UCSD-AML1 (cell line): Measurements from ENCODE around the gene NKG7.

ENCODE experiments used
- DNase-seq: peaks from one replicate; lab custom pipeline; 2025; ENCODE audit not compliant: unreplicated experiment; lab: John Stamatoyannopoulos, UW

NKG7 gene

GRCh38 chr19:51338563-51339312 is 33.7 kb downstream of the NKG7 start:
- peak; percentile 89 for DNase-seq

GRCh38 chr19:51337861-51338562 is 34.4 kb downstream of the NKG7 start:
- DNase-seq: no peak

GRCh38 chr19:51337141-51337860 is 35.2 kb downstream of the NKG7 start:
- DNase-seq: no peak

DNA sequence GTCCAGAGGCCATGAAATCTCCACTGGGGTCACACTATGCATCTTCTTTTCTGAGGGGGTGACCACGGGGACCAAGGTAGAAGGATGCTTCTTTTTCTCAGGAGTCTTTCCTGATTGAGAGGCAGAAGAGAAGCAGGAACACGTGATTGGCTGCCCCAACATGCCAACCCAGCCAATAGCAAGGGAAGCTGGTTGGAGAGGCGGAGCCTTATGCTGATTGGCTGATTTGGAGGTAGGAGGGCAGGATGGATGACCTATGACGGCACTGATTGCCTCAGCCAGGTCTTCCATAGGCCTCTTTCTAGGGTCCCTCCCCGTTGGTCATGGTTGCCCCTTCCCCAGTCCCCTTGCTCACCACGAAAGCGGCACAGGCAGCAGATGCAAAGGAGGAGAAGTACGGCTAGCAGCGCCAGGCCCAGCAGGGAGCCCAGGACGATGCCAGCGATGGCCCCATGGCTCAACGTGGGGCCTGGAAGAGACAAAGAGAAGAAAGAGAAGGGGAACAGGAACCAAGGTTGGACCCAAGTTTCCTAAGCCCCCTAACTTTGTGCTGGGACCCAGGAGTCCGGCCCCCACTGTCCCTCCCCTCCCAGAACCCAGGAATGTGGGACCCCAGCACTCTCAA is 38.5 kb downstream of the NKG7 start:
- DNase-seq: no peak

- DNase-seq: no peak
Observed at GRCh38 chr19:51331716-51332115, 40.7 kb downstream of the NKG7 start.

GRCh38 chr19:51331193-51331592 is 41.3 kb downstream of the NKG7 start:
- DNase-seq: no peak

DNA sequence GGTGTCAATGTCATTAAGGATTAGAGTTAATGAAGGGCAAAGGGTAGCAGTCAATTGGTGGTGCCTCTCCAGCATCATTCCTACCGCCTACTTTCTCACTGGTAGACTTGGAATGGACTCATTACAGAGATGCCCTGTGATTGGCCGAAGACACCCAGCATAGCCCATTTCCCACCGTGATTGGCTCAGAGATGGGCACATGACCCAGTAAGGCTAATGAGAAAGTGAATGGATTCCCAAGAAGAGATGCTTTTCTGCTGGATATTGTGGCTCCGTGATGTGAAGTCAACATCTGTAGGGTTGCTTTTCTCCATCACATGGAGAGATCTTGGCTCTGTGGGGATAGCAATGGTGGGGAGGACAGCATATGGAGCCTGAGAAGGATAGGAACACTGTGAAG is 42.1 kb downstream of the NKG7 start:
- DNase-seq: no peak

DNA sequence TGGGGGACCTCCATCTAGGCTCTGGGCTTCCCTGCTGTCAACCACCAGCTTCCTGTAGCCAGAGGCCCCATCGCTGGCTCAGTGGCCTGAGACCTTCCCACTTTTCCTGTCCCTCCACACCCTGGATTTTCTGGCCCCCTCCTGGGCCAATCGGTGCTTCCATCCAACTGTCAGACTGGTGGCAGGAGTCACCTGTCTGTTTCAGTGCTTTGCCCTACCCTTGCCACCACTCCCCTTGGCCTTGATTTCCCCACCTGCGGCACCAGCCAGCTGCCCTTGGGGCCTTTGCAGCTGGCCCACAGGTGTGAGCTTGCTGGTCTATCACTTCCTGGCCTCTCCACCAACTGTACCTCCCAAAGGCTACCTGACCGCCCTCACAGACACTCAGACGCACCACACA is 43.0 kb downstream of the NKG7 start:
- DNase-seq: no peak

DNA sequence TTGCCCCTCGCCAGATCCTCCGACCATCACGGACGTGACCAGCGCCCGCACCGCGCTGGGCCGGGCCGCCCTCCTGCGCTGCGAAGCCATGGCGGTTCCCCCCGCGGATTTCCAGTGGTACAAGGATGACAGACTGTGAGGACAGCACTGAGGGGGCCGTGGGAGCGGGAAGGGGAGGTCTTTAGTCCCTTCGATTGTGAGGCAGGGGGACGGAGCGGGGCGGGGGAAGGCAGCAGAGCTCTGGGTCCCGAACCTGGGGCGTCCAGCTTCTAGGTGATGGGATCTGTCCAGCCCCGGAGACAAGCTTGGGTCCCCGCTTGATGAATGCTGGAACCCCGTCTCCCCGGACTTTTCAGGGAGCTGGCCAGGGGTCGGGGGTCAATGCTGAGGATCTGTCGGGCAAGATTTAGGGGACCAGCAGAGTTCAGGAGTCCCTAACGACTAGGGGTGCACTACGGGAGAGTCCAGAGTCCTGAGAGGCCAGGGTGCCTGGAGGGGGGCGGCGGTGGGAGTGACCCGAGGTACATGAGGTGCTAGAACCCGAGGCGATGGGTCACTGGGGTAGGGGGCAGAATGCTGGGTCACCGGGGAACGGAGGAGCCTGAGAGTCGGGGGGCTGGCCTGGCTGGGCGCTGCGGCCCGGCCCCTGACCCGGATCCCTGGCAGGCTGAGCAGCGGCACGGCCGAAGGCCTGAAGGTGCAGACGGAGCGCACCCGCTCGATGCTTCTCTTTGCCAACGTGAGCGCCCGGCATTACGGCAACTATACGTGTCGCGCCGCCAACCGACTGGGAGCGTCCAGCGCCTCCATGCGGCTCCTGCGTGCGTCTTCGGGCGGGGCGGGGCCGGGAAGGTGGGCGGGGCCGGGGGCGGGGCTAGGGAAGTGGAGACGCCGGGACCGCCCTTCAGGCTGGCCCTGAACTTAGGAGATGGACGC is 45.1 kb downstream of the NKG7 start:
- DNase-seq: peak; percentile 68

- DNase-seq: no peak
Observed at GRCh38 chr19:51326216-51327065, 46.0 kb downstream of the NKG7 start.

GRCh38 chr19:51325161-51325976 is 47.1 kb downstream of the NKG7 start:
- no peak for DNase-seq

DNA sequence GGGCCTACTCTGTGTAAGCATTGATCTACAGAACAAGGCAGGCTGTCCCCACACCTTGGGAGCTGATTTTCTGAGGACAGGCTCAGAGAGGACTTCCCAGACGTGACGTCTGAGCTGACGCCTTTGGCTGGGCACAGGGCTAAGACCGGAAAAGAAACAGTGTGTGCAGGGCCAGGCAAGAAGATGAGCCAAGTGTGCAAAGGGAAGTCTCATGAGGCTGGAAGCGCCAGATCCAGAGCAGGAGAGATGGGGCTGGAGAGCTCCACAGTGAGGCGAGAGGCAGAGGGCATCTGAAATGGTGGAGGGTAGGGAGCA is 48.3 kb downstream of the NKG7 start:
- DNase-seq: no peak

DNA sequence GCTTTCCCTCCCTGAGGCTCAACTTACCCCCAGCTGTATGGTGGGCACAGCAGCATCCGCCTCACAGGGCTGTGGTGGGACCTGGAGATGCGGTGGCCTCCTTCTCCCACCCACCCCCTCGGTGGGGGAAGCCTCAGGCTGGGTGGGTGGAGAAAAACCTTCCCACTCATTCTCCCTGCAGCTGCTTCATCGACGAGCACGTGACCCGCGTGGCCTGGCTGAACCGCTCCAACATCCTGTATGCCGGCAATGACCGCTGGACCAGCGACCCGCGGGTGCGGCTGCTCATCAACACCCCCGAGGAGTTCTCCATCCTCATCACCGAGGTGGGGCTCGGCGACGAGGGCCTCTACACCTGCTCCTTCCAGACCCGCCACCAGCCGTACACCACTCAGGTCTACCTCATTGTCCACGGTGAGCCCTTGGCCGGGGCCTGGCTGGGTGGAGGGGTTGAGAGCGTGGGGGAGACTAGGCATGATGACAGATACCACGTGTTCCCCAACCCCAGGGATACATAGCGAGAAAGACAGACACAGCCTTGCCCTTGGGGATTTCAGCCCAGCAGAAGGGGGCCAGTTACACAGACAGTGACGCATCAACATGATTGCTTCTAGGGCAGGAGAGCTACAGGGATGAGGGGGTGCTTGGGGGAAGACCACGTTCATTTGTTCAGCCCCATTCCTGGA is 48.8 kb downstream of the NKG7 start:
- DNase-seq: no peak

DNA sequence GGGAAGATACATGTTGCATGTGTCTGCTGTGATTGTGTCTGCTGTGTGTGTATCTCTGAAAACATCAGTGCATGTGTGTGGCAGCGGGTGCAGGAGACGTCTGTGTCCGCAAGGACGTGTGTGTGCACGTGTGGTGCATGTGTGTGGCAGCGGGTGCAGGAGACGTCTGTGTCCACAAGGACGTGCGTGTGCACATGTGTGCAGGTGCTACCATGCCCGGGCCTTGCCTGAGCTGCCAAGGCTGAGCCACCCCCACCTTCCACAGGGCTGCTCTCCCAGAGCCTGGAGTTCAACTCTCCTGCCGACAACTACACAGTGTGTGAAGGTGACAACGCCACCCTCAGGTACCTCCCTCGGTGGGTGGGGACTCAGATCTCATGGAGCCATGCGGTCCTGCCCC is 50.7 kb downstream of the NKG7 start:
- DNase-seq: no peak
